Bronchial epithelial cell (primary cell): ENCODE results near the gene COL13A1. TPM values are rescaled to one million over a fixed set of nuclear protein-coding genes. Genes with fewer than 3 reads are reported as not detected.

ENCODE experiments used
- DNase-seq: peaks from one replicate; pipeline ENCODE4 v3.0.0-alpha.2; 2010; ENCODE audit warnings: low read depth
- FAIRE-seq: peaks from 2 replicates; lab custom pipeline; 2011; peaks lifted over from hg19 to GRCh38; lab: Jason Lieb, UNC
- H3K27me3 ChIP-seq: 2 replicates; pipeline ENCODE4 v1.5.1; 2011; ENCODE audit warnings: low read length; ENCODE audit not compliant: control insufficient read depth, insufficient read depth
- H3K36me3 ChIP-seq: 2 replicates; pipeline ENCODE4 v1.5.1; 2011; ENCODE audit warnings: low read length; ENCODE audit not compliant: control insufficient read depth, insufficient read depth
- H3K4me3 ChIP-seq: 2 replicates; pipeline ENCODE4 v1.5.1; 2011; ENCODE audit warnings: mild to moderate bottlenecking, low read depth, low read length, control low read depth
- CTCF ChIP-seq: IDR thresholded peaks from 2 replicates; pipeline ENCODE4 v1.5.1; 2011; ENCODE audit warnings: mild to moderate bottlenecking, moderate library complexity, low read length, control low read depth, inconsistent platforms; ENCODE audit not compliant: insufficient read depth, severe bottlenecking
- total RNA-seq: library from RNA; depleted of rRNA; stranded (reverse); fragments of >200 nt; gene quantifications from 2 replicates; pipeline ENCODE4 v1.2.1, GENCODE V29; 2014

COL13A1 gene
- total RNA-seq, 1 donor from 2014 or later, result under 0.01 TPM

GRCh38 chr10:70007116-70007820 lies 205.6 kb downstream of the COL13A1 start:
- peak; percentile 62 for FAIRE-seq

More at GRCh38 chr10:70007116-70007820, 205.6 kb downstream of the COL13A1 start:
- TF ChIP-seq CTCF, result no peak
- DNase-seq, result no peak
- H3K4me3 ChIP-seq, result no peak overlapping the region
- no peaks in the 10 kb centered on the region for H3K36me3 ChIP-seq
- H3K27me3 ChIP-seq, result no peaks in the 10 kb centered on the region

Other genes starting within 250 kb of the COL13A1 start
- gene NEUROG3, start 228.5 kb upstream of the COL13A1 start, total RNA-seq, result not detected in 2 replicates
- 2.6 and 4.6 TPM in 2 replicates for gene FAM241B, start 171.7 kb upstream of the COL13A1 start, total RNA-seq